Measurements from ENCODE around the gene FOXB1. TPM values are rescaled to one million over a fixed set of nuclear protein-coding genes. Genes with fewer than 3 reads are reported as not detected.
A peak's percentile ranks its signal among the peaks of the same experiment; 100 is the strongest.

Gene FOXB1
- total RNA-seq, 1 donor from 2014 or later, result 1.3 TPM

DNA sequence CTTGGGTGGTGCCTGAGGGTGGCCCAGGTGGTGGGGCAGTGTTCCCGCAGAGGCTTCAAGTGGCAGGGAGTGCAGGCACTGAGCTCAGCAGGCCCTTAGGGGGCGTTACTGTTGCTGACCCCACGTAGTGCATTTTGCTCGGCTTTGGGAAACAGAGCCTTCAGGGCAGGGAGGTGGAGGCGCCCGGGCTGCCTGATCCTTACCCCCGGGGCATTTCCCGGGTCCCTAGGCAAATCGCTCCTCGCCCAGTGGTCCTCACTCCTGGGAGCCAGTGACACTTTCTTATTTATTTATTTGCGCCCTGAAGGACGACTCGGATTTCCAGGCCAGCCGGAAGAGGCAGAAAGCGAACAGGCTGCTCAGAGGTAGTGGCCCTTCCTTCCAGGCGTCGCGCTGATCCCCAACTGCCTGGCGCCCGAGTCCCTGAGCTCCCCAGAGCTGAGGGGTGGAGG lies 10.1 kb upstream of the FOXB1 start:
- no peak for DNase-seq (ENCODE audit: low spot score)
- intact Hi-C loops (cut with micrococcal nuclease), result loop anchor here (10.0 kb wide), 1 partner anchor 269 kb away; no protein-coding TSS in a partner anchor
- H3K9me3 Mint-ChIP-seq, result no peaks in the 10 kb centered on the region
- no peak overlapping the region for H3K4me3 Mint-ChIP-seq
- H3K36me3 Mint-ChIP-seq (ENCODE audit: low read depth), result peaks cover 3% of the 10 kb centered on the region
- H3K4me1 Mint-ChIP-seq (ENCODE audit: low read depth), result peaks cover 47% of the 10 kb centered on the region
- peaks cover 84% of the 10 kb centered on the region for H3K27me3 Mint-ChIP-seq (ENCODE audit: insufficient read depth)
- H3K27ac Mint-ChIP-seq, result no peak overlapping the region

DNA sequence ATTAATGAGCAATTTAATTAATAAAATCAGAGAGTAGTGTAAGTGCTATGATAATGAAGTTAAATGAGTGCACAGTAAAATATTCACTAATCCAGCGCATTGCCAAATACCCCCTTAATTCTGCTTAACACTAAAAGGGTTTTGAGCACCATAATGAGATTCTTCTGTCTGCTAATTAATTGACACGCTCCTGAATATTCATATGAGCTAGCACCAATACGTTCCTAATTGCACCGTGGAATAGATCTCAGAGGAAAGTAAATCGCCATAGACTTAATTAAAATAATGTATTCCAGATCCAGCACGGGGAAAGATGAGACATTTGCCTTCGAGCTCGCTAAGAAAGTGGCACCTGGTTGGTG lies 9.6 kb upstream of the FOXB1 start:
- H3K27me3 Mint-ChIP-seq (ENCODE audit: insufficient read depth), result peaks cover 85% of the 10 kb centered on the region
- H3K4me3 Mint-ChIP-seq, result peak overlapping the region; percentile 15
- no peaks in the 10 kb centered on the region for H3K9me3 Mint-ChIP-seq
- peaks cover 6% of the 10 kb centered on the region for H3K36me3 Mint-ChIP-seq (ENCODE audit: low read depth)
- peaks cover 52% of the 10 kb centered on the region for H3K4me1 Mint-ChIP-seq (ENCODE audit: low read depth)
- DNase-seq (ENCODE audit: low spot score), result no peak
- intact Hi-C loops (cut with micrococcal nuclease), result loop anchor here (10.0 kb wide), 1 partner anchor 270 kb away; no protein-coding TSS in a partner anchor
- H3K27ac Mint-ChIP-seq, result peak overlapping the region; percentile 11

DNA sequence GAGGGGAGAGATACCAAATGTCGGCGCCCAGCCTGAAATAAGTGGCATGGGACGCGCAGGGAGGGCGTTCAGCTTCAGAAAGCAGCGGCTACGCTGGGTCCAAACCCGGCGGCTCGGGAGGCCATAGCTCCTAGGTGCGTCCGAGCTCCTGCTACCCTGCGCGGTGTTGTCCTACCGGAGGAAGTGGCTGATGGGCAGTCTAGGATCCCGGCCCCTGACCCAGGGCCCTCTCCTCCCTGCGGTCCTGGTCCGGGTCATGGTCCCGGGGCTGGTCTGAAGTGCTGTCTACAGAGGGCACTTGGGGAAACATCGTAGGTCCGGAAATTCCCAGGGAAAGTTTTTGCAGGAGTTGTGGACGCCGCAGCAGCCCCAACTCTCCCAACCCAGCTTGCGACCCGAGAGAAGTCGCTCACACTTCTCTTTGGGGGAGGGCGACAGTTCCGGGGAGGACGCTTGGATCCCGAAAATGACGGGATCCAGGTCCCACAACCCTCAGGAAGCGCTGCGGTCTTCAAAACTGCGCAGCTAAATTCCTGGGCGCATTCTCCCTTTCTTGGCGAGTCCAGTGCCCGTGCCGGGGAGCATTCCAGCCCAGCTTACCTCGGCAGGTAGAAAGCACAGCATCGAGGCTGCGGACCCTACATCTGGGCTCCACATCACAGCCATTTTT lies 9.1 kb upstream of the FOXB1 start:
- no peak for DNase-seq (ENCODE audit: low spot score)
- H3K4me1 Mint-ChIP-seq (ENCODE audit: low read depth), result peaks cover 55% of the 10 kb centered on the region
- H3K9me3 Mint-ChIP-seq, result no peaks in the 10 kb centered on the region
- intact Hi-C loops (cut with micrococcal nuclease), result loop anchor here (5.0 to 10.0 kb wide), 4 partner anchors 193 to 1933 kb away; no protein-coding TSS in a partner anchor
- H3K27me3 Mint-ChIP-seq (ENCODE audit: insufficient read depth), result peaks cover 84% of the 10 kb centered on the region
- peak overlapping the region; percentile 11 for H3K27ac Mint-ChIP-seq
- H3K36me3 Mint-ChIP-seq (ENCODE audit: low read depth), result peaks cover 6% of the 10 kb centered on the region
- peak overlapping the region; percentile 30 for H3K4me3 Mint-ChIP-seq

DNA sequence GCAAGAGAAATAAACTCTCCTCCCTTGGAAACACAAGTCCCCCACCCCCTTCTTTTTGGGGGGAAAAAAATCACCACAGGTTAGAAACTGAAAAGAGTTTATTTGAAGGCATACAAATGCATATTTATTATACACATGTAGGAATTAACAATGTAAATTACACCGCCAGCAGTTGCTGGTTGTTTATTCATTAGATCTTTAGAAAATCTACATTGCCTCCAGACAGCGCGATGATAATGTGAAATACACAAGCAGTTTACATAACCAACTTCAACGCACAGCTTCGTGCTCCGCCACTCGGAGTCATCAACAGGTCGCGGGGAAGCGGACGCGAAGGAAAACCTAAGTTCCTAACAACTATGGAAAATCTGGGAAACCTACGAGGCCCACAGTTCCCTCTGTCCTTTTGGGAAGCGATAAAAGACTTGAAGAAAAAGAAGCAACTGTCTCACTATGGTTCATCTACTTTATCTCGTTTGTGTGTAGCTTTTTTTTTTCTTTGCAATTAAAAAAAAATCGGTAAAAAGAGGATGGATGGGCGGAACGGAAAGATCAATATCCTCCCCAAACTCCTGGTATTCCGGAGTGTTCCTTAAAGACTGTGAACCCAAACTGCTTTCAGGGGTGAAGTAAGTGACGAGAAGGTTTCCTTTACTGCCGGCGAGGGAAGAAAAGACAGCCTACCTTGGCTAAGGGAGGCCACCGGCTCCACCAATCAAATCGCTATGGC lies 8.4 kb upstream of the FOXB1 start:
- H3K4me1 Mint-ChIP-seq (ENCODE audit: low read depth), result peaks cover 63% of the 10 kb centered on the region
- H3K9me3 Mint-ChIP-seq, result no peaks in the 10 kb centered on the region
- H3K27me3 Mint-ChIP-seq (ENCODE audit: insufficient read depth), result peaks cover 86% of the 10 kb centered on the region
- H3K36me3 Mint-ChIP-seq (ENCODE audit: low read depth), result peaks cover 6% of the 10 kb centered on the region
- H3K4me3 Mint-ChIP-seq, result peak overlapping the region; percentile 61
- intact Hi-C loops (cut with micrococcal nuclease), result loop anchor here (2.0 to 10.0 kb wide), 6 partner anchors 193 to 1933 kb away; partner anchors contain the start of gene BNIP2
- no peak for DNase-seq (ENCODE audit: low spot score)
- H3K27ac Mint-ChIP-seq, result peak overlapping the region; percentile 48

DNA sequence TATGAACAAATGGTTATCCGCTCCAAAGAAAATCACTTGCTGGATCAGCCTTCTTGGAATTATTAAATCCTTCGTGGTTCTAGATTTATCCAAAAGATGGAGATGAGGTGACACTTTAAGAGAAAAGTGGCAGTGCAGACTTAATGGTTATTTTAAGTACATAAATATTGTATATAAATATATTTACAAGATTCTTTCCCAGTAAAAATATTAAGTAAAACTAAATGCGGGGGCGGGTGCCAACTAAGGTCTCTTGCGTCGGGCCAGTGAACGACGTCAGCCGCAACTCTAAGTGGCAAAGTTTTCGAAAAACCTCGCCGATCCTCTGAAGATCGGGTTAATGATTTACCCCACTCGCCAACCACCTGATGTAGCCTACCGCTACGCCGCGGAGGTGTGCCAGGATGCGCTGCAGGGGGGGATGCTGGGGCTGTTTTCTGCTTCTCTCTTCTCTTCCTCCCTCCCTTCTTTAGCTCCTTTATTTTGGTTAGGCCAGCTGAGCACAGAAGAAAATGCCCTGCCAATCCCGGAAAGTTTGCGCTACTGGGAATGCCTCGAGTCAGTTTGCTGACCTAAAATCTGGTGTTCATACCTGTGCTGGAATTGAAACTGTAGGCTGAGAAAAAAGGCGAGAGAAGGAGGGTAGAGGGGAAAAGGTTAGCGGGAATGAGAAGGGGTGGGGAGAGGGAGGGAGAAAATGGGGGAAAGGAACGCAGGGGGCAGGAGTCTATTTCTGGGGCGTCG lies 7.6 kb upstream of the FOXB1 start:
- Mint-ChIP-seq H3K9me3 (no peaks in the 10 kb centered on the region), H3K4me3 (peak overlapping the region; percentile 79), H3K27me3 (ENCODE audit: insufficient read depth) (peaks cover 86% of the 10 kb centered on the region)

DNA sequence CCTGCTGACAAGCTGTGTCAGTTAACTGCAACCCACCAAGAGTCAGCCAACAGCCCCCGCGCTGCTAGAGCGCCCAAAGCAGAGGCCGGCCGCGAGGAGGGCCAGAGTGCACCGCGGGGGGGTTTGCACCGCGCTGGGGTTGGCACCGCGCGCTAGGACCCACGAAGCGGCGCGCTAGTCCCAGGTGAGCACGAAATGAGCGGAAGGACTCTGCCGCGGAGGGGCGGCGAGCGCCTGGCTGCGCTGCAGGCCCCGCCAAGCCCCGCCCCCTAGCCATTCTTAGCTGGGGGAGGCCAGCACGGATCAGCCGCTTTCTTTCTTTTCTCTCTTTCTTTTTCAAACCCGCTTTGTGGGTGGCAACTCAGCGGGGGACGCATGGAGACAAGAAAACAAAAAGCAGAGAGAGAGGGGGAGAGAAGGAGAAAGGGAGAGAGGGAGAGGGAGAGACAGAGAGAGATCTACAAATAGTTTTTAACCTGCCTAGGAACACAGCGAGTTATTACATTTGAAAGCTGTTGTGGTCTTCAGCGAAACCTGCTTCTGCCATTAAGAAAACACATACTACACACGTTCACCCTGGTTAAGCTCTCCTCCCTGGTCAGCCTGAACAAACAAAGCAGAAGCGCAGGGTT lies 6.9 kb upstream of the FOXB1 start:
- peaks cover 73% of the 10 kb centered on the region for H3K4me1 Mint-ChIP-seq (ENCODE audit: low read depth)
- intact Hi-C loops (cut with micrococcal nuclease), result loop anchor here (1.0 to 10.0 kb wide), 9 partner anchors 9 to 1935 kb away; partner anchors contain the start of gene BNIP2
- DNase-seq (ENCODE audit: low spot score), result peak; percentile 63
- H3K4me3 Mint-ChIP-seq, result peak overlapping the region; percentile 79
- H3K27me3 Mint-ChIP-seq (ENCODE audit: insufficient read depth), result peaks cover 86% of the 10 kb centered on the region
- H3K27ac Mint-ChIP-seq, result peak overlapping the region; percentile 27
- H3K36me3 Mint-ChIP-seq (ENCODE audit: low read depth), result peaks cover 13% of the 10 kb centered on the region
- H3K9me3 Mint-ChIP-seq, result no peaks in the 10 kb centered on the region

More for the DNA sequence above, 7.6 kb upstream of the FOXB1 start:
- Mint-ChIP-seq H3K36me3 (ENCODE audit: low read depth) (peaks cover 10% of the 10 kb centered on the region), H3K27ac (no peak overlapping the region), H3K4me1 (ENCODE audit: low read depth) (peaks cover 68% of the 10 kb centered on the region)
- DNase-seq (ENCODE audit: low spot score), result no peak
- intact Hi-C loops (cut with micrococcal nuclease), result loop anchor here (1.0 to 10.0 kb wide), 9 partner anchors 10 to 1934 kb away; partner anchors contain the start of gene BNIP2

DNA sequence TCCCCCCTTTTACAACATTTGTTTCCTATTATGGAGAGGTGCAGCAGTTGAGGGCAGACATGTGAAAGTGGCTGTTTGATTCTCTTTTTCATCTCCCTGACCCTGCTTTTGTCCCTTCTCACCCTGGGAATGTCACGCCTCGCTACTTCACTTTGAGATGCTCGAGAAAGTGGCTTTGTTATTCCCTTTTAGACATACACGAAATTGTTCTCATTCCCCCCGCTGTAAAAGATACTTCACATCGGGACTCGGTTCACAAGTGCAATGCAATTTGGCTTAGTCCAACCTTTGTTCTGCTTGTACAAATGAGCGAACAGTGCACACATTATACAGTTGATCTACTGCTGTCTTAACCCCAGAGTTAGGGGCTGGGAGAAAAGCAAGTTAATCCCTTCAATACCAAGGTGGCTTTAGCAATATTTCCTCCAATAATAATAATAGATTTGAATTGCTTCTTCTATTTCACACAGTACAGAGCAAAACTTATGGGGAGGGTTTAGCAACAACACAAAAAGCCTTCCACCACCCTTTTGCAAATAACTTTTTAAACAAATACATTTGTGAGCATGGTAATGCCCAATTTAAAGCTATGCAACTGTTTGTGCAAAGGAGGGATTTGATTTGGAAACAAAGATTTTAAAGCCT lies 5.7 kb upstream of the FOXB1 start:
- DNase-seq (ENCODE audit: low spot score), result no peak
- intact Hi-C loops (cut with micrococcal nuclease), result loop anchor here (5.0 to 10.0 kb wide), 4 partner anchors 196 to 1936 kb away; no protein-coding TSS in a partner anchor
- Mint-ChIP-seq H3K27ac (peak overlapping the region; percentile 52), H3K27me3 (ENCODE audit: insufficient read depth) (peaks cover 93% of the 10 kb centered on the region), H3K4me3 (no peak overlapping the region), H3K36me3 (ENCODE audit: low read depth) (peaks cover 14% of the 10 kb centered on the region), H3K9me3 (no peaks in the 10 kb centered on the region), H3K4me1 (ENCODE audit: low read depth) (peaks cover 83% of the 10 kb centered on the region)

DNA sequence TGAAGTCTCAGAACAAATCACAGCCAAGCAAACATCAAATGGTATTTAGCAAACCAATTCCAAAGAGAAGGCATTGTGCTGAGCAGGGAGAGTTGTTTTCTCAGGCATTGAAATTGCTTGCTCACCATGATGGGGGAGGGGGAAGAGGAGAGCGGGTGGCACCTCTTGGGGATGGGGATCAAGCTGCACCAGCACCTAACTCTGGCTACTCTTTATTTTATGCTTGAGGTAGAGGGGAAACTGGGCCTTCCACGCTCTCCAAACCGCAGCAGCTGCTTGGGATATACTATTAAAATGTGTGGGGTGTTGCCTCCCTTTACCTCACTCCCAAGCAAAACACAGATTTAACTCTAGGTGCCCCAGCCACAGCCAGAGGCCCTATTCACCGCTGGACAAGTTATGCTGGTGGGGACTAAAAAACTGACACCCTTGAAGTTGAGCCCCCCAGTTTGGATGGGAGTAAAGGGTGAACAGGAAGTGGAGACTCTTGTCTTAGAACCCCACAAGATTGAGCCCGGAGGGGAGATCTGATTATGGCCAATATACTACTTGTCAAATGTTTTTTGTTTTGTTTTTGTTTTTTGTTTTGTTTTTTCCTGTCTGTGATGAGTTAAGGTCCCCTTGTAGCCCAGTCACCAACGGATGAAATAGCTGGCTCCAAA lies 5.0 kb upstream of the FOXB1 start:
- peaks cover 94% of the 10 kb centered on the region for H3K27me3 Mint-ChIP-seq (ENCODE audit: insufficient read depth)
- intact Hi-C loops (cut with micrococcal nuclease), result loop anchor here (5.0 to 10.0 kb wide), 4 partner anchors 197 to 1937 kb away; no protein-coding TSS in a partner anchor
- peak overlapping the region; percentile 65 for H3K27ac Mint-ChIP-seq
- peaks cover 14% of the 10 kb centered on the region for H3K36me3 Mint-ChIP-seq (ENCODE audit: low read depth)
- H3K4me3 Mint-ChIP-seq, result peak overlapping the region; percentile 37
- no peak for DNase-seq (ENCODE audit: low spot score)
- peaks cover 88% of the 10 kb centered on the region for H3K4me1 Mint-ChIP-seq (ENCODE audit: low read depth)
- no peaks in the 10 kb centered on the region for H3K9me3 Mint-ChIP-seq

DNA sequence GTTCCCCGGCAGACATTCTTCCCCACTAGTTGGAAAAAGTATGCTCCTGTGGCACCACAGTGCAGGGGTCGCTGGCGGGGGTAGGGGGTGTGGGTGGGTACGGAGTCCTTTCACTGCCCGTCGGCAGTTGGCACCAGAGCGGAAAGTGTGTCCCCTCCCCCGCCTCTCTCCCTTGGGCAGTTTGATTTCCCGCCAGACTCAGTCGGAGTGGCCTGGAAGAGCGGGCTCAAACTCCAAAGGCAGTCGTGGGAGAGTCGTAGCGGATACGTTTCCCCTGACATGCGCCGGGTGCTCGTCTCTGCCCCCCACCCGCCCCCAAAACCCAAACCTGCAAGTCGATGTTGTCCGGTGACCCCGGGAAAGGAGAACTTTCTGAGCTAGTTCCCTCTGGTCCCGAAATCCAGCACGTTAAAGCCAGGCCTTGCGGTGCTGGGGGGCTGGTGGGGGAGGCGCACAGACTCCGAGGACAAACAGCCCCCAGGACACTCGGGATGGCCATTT lies 4.4 kb upstream of the FOXB1 start:
- peak overlapping the region; percentile 65 for H3K27ac Mint-ChIP-seq
- H3K9me3 Mint-ChIP-seq, result no peaks in the 10 kb centered on the region
- peaks cover 14% of the 10 kb centered on the region for H3K36me3 Mint-ChIP-seq (ENCODE audit: low read depth)
- DNase-seq (ENCODE audit: low spot score), result no peak
- peak overlapping the region; percentile 37 for H3K4me3 Mint-ChIP-seq
- peaks cover 87% of the 10 kb centered on the region for H3K4me1 Mint-ChIP-seq (ENCODE audit: low read depth)
- intact Hi-C loops (cut with micrococcal nuclease), result loop anchor here (5.0 to 10.0 kb wide), 4 partner anchors 197 to 1937 kb away; no protein-coding TSS in a partner anchor
- peaks cover 92% of the 10 kb centered on the region for H3K27me3 Mint-ChIP-seq (ENCODE audit: insufficient read depth)

DNA sequence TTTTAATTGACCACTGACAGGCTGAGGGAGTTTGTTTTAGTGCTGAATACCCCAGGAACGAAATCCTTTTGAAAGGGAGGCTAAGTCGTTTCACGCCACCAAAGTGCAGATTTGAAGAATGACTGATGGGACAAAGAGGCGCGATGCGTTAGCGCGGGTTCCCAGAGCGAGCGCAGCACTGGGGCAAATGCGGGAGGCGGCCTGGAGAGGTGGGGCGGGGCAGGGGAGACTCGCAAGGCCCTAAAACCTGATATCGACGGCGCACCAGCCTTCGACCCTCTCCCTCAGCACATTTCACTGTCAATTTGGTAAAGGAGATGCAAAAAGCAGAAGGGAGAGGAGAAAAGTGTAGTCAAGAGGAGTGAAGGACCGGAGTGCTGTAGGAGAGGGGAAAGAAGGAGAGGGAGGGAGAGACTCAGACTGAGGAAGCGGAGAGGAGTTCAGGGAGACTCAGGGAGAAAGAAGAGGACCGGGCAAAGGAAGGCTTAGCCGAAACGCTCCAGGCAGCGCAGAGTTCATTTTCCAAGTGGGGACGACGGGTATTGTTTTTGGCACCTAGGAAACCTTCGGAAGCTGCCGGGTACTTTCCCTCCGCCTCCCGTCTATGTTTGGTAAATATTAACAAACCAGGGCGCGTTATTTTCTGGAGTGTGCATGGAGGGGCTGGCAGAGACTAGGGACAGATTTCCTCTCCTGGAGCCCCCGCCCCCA lies 3.8 kb upstream of the FOXB1 start:
- Mint-ChIP-seq H3K36me3 (ENCODE audit: low read depth) (peaks cover 14% of the 10 kb centered on the region), H3K9me3 (no peaks in the 10 kb centered on the region), H3K27me3 (ENCODE audit: insufficient read depth) (peaks cover 90% of the 10 kb centered on the region), H3K4me1 (ENCODE audit: low read depth) (peaks cover 89% of the 10 kb centered on the region), H3K27ac (peak overlapping the region; percentile 5), H3K4me3 (peak overlapping the region; percentile 15)
- intact Hi-C loops (cut with micrococcal nuclease), result no loop called here
- no peak for DNase-seq (ENCODE audit: low spot score)
